HUES64 (cell line): ENCODE measurements around the gene AHRR.
"Not testable (repeated sequence)": the region's sequence is repeated elsewhere in the genome, so short reads cannot be mapped to it uniquely, and the experiment has no call there.

Source experiments
- H3K27ac ChIP-seq: 2 replicates; pipeline ENCODE4 v1.7.0; 2013; ENCODE audit warnings: low read depth, low read length, inconsistent platforms
- H3K27me3 ChIP-seq: 2 replicates; pipeline ENCODE4 v1.6.1; 2013; ENCODE audit warnings: mild to moderate bottlenecking, low read length; ENCODE audit not compliant: insufficient read depth
- H3K36me3 ChIP-seq: 2 replicates; pipeline ENCODE4 v1.6.1; 2013; ENCODE audit warnings: mild to moderate bottlenecking, low read length; ENCODE audit not compliant: insufficient read depth
- H3K4me1 ChIP-seq: 2 replicates; pipeline ENCODE4 v1.6.1; 2013; ENCODE audit warnings: mild to moderate bottlenecking, low read length, moderate library complexity; ENCODE audit not compliant: insufficient read depth
- H3K4me3 ChIP-seq: 2 replicates; pipeline ENCODE4 v1.5.1; 2013; ENCODE audit warnings: mild to moderate bottlenecking, low read length, moderate library complexity
- H3K9ac ChIP-seq: 2 replicates; pipeline ENCODE4 v1.6.1; 2013; ENCODE audit warnings: mild to moderate bottlenecking, low read depth, low read length
- H3K9me3 ChIP-seq: 2 replicates; pipeline ENCODE4 v1.6.1; 2013; ENCODE audit warnings: low read depth, low read length; ENCODE audit not compliant: insufficient read depth
- WGBS: fragments of 150-250, 120-280 bp; methylation state at CpG from one replicate; pipeline ENCODE4 v1.1.7; 2013; ENCODE audit warnings: missing lambda C conversion rate; 5-methylcytosine and 5-hydroxymethylcytosine counted together

AHRR gene

DNA sequence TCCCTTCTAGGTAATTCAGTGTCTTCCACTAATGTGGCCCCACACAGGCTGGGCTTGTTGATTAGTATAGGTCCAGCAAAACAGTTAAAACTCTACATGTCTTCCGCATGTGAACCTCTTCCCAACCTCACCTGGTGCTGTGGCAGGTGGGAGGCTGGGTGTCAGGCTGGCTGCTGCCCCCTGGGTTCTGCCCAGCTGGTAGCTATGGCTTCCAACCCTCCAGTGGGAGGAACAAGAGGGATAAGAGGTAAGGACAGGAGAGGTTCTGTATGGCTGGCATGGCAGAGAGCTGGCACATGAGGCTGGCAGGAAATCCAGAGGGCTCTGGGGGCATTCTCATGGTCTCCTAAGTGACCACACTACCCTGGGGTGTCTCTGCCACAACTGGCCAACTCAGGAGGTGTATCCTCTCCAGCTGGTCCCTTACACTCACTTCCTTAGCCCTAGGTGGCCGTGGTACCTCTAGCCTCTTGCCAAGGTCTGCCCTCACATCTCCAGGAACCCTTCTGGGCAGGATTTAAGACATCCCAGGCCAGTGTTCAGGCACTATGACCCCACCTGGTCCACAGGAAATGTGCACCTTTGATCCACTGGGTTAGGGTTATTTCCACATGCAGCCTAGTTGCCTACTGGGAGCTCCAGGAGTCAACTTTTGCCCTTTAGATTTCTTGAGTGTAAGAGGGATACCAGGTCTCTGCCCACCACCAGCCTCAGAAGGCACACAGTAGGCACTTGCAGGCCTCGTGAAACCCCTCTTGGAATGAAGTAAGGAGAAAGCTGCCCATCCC lies 41.7 kb downstream of the AHRR start:
- no peaks in the 10 kb centered on the region for H3K36me3 ChIP-seq
- H3K4me1 ChIP-seq, result no peaks in the 10 kb centered on the region
- no peaks in the 10 kb centered on the region for H3K27me3 ChIP-seq
- no peak overlapping the region for H3K27ac ChIP-seq
- WGBS, result 83% methylated on average over 3 of the region's 3 CpGs
- H3K9me3 ChIP-seq, result peaks cover 3% of the 10 kb centered on the region; the same call in 1 of the 2 replicates
- H3K4me3 ChIP-seq, result no peak overlapping the region
- no peak overlapping the region for H3K9ac ChIP-seq

- Histone ChIP-seq H3K36me3 (no peaks in the 10 kb centered on the region), H3K4me3 (no peak overlapping the region), H3K9me3 (peaks cover 3% of the 10 kb centered on the region; the same call in 1 of the 2 replicates), H3K27ac (no peak overlapping the region), H3K27me3 (no peaks in the 10 kb centered on the region), H3K9ac (no peak overlapping the region), H3K4me1 (no peaks in the 10 kb centered on the region)
- WGBS, result no CpG with 5 or more reads among the region's 1 CpG
Measured at GRCh38 chr5:364497-364896, 43.0 kb downstream of the AHRR start.

DNA sequence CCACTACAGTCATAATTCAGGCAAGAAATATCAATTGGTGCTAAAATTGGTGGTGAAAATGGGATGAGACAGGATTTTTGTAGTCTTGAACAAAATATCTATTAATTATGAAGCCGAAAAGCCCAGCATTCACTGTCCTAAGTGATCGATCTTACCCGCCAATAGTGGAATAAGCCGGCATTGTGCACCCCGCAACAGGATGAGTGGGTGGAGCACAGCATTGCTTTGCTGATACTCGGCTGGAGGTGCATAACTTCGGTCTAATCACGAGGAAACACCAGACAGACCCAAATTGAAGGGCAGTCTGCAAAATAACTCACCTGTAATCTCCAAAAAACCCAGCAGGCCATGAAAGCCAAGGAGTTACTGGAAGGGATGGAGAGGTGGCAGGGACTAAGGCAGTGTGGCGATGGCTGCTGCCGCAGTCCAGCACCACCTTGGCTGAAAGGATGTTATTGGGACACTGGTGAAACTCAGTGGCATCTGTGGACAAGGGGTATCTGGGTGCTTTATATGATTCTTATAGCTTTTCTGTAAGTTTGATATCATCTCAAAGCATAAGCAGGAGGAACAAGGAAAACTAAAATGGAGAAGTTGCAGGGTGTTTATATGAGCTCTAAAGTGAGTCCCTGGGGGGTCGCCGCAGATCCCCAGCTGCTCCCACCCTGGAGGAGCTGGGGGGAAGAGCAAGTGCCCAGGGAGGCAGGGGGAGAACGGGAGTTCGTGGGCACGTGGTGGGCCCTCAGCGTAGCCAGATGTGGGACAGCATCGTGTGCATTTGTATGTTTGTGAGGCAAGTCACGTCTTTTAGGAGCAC lies 45.2 kb downstream of the AHRR start:
- Histone ChIP-seq H3K36me3 (no peaks in the 10 kb centered on the region), H3K27ac (no peak overlapping the region), H3K4me1 (no peaks in the 10 kb centered on the region), H3K9ac (no peak overlapping the region), H3K27me3 (no peaks in the 10 kb centered on the region), H3K4me3 (no peak overlapping the region), H3K9me3 (peaks cover 3% of the 10 kb centered on the region; the same call in 1 of the 2 replicates)
- WGBS, result 92% methylated on average over 18 of the region's 18 CpGs

DNA sequence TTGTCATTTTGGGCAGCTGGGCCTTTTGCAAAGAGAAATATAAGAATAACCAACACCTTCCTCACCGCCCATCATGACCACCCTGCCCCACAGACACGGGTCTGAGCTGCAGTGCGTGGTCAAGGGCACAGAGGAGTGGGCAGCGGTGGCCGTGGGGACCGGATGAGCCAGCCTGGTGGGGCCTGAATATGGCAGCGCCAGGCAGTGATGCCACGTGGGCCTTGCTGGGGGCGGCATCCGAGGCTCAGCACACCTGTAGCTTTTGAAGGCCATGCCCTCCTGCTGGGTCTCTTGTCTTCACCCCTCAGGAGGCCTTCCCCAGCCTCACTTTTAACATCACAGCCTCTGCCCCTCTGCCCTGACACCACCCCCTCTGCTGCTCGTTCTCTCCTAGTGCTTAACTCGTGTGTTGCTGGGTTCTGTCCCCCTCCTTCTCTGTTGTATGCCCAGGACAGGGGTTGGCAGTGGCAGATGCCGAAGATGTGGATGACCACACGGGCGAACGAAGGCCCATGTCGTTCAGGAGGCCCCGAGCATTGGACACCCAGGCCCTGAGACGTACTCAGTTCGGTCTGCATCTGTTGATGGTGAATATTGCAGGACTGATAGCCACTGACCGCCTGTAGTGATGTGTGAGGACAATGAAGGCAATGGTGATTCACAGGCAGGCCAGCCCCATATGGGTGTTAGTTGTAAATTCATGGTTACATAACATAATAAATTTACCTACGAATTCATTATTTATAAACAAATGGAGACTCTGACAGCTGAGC lies 46.0 kb downstream of the AHRR start:
- H3K4me1 ChIP-seq, result no peaks in the 10 kb centered on the region

DNA sequence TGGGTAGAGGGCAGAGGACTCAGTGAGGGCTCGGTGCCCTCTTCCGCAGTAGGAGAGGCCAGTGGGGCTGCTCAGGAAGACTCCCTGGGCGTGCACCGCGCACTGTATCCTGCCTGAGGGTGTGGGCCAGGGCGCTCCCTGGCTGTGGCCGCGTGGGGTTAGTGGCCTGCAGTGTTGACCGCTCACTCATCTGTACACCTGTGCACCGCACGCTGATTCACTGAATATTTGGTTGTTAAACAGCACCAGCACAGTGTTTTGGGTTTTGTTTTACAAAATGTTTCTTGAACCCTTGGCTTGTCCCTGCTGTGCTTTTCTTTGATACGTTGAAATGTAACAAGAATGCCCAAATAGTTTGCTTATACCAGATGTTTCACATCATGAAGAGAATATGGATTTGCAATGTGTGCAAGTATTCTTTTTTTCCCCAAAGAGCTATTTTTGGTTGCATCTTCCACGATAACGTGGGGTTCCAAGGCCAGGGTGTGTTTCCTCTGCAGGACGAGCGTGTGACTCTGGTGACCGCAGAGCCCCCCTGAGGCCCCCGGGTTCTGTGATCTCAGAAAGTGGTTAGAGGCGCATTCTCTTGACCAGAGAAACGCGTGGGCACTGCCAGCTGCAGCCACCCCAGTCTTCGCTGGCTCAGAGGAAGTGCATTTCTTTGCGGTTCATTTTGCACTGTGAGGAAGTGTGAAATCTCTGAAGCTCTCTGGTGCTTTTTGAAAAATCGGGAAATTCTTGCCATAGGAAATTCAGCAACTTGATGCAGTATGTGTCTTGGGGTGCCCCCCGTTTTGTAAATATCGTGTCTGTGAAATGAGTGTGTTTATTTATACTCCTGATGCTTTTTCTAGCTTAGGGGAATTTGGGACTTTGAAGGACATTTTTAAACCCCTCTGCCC lies 46.9 kb downstream of the AHRR start:
- Histone ChIP-seq H3K36me3 (no peaks in the 10 kb centered on the region), H3K27me3 (peaks cover 8% of the 10 kb centered on the region), H3K9ac (no peak overlapping the region), H3K27ac (no peak overlapping the region), H3K9me3 (peaks cover 3% of the 10 kb centered on the region; the same call in 1 of the 2 replicates), H3K4me3 (no peak overlapping the region), H3K4me1 (no peaks in the 10 kb centered on the region)
- WGBS, result 92% methylated on average over 26 of the region's 26 CpGs

More for the DNA sequence above, 46.0 kb downstream of the AHRR start:
- WGBS, result 86% methylated on average over 21 of the region's 22 CpGs
- peaks cover 3% of the 10 kb centered on the region; the same call in 1 of the 2 replicates for H3K9me3 ChIP-seq
- H3K27me3 ChIP-seq, result no peaks in the 10 kb centered on the region
- no peak overlapping the region for H3K27ac ChIP-seq
- no peak overlapping the region for H3K9ac ChIP-seq
- no peaks in the 10 kb centered on the region for H3K36me3 ChIP-seq
- H3K4me3 ChIP-seq, result no peak overlapping the region

- no peak overlapping the region for H3K4me3 ChIP-seq
- no peaks in the 10 kb centered on the region for H3K4me1 ChIP-seq
- WGBS, result 81% methylated on average over 14 of the region's 15 CpGs
- H3K9ac ChIP-seq, result no peak overlapping the region
- H3K36me3 ChIP-seq, result no peaks in the 10 kb centered on the region
- peaks cover 3% of the 10 kb centered on the region; the same call in 1 of the 2 replicates for H3K9me3 ChIP-seq
- H3K27me3 ChIP-seq, result peaks cover 17% of the 10 kb centered on the region
- no peak overlapping the region for H3K27ac ChIP-seq
Measured at GRCh38 chr5:369151-369868, 47.8 kb downstream of the AHRR start.

DNA sequence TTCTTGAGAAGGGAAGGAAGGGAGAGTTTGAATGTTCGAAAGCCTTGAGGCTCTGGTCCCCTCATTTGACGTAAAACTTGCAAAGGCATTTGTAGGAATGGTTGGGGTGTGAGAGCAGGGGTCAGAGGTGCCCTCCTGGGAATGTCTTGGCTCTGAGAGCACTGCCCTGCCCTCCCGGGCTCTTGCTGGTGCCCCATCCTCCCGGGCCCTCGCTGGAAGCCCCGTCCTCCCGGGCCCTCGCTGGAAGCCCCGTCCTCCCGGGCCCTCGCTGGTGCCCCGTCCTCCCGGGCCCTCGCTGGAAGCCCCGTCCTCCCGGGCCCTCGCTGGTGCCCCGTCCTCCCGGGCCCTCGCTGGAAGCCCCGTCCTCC lies 48.3 kb downstream of the AHRR start:
- 95% methylated on average over 21 of the region's 21 CpGs for WGBS
- not testable (repeated sequence) for H3K9me3 ChIP-seq, H3K4me3 ChIP-seq, H3K9ac ChIP-seq, H3K4me1 ChIP-seq, H3K27ac ChIP-seq, H3K36me3 ChIP-seq
- H3K27me3 ChIP-seq, result peaks cover 22% of the 10 kb centered on the region

DNA sequence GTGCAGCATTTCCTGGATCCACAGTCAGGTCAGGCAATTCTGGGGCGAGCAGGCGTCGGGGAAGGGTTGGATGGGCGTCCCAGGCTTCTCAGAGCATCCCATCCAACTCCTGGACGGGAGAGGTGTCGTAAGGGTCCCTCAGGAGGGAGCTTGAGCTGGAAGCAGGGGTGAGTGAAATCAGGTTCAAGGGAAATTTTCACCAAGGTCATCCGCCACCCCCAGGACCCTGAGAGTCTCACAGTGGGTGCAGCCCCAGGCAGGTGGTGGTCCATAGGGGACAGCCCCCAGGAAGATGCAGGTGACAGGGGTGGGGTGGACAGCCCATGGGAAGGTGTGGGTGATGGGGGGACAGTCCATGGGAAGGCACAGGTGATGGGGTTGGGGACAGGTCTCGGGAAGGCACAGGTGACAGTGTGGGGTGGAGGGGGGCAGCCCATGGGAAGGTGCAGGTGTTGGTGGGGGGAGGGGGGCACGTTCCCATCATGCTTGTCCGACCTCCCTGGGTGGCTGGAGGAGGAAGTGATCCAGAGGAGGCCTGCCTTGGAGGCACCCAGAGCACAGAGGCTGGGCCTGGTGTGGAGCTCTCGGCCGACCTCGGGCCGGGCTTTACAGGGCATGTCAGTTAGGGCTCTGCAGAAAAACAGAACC lies 48.9 kb downstream of the AHRR start:
- Histone ChIP-seq H3K4me1 (no peaks in the 10 kb centered on the region), H3K27me3 (peaks cover 28% of the 10 kb centered on the region), H3K4me3 (no peak overlapping the region), H3K36me3 (no peaks in the 10 kb centered on the region), H3K9me3 (no peaks in the 10 kb centered on the region), H3K9ac (no peak overlapping the region), H3K27ac (no peak overlapping the region)
- 95% methylated on average over 14 of the region's 14 CpGs for WGBS

DNA sequence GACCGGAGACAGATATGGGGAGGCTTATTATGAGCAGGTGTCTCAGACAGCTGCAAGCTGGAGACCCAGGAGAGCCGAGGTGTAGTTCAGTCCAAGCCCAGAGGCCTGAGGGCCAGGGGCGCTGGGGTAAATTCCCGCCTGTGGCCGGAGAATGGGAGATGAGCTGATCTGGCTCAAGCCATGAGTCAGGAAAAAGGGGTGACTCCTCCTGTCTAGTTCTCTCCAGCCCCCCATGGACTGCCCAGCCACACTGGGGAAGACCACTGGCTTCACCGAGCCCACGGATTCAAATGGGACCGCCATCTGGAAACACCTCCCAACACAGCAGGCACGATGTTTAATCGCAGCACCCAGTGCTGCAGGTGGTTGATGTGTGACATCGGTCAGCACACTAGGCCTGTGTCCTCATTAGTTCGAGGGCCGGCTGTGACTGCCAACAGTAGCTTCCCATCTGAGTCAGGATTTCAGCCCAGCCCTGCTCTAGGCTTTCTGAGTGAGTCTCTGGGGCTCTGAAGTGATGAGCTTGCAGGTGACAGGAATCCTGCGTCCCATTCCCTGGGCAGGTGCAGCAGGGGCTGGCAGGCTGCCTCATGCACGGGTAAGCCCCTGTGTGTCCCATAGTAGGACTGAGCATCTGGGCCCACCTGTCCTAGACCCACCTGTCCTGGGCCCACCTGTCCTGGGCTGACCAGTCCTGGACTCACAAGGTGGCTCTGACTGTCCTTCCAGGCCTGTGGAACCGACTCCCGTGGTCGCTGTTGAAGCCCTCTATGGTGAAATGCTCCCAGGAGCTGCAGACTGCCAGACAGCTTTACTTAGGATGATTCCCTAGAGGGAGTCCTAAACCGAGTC lies 49.7 kb downstream of the AHRR start:
- Histone ChIP-seq H3K4me3 (no peak overlapping the region), H3K27ac (no peak overlapping the region), H3K4me1 (no peaks in the 10 kb centered on the region), H3K27me3 (peaks cover 28% of the 10 kb centered on the region), H3K36me3 (no peaks in the 10 kb centered on the region), H3K9me3 (no peaks in the 10 kb centered on the region), H3K9ac (no peak overlapping the region)
- WGBS, result 89% methylated on average over 19 of the region's 19 CpGs
